Esophagus muscularis mucosa (tissue), 4 donors: Measurements from ENCODE around the gene GET4.

Source experiments
- CTCF ChIP-seq, 3 experiments: fragments of 200-600 bp in 2 of 3; fragments of 450-650 bp in 1 of 3; sonication (generic) in 2 of 3; IDR thresholded peaks; one replicate each; pipeline ENCODE4 v1.5.1; 2017 to 2019; ENCODE audit warnings: antibody characterized with exemption in 3 of 3, mild to moderate bottlenecking in 2 of 3, moderate library complexity in 1 of 3
- EP300 ChIP-seq: sonication (generic); formaldehyde crosslinking; IDR thresholded peaks from one replicate; pipeline ENCODE4 v1.6.1; 2017; ENCODE audit warnings: antibody characterized with exemption
- POLR2A ChIP-seq: fragments of 450-650 bp; IDR thresholded peaks from one replicate; pipeline ENCODE4 v1.6.1; 2017; ENCODE audit warnings: antibody characterized with exemption, moderate library complexity, mild to moderate bottlenecking, low read depth

DNA sequence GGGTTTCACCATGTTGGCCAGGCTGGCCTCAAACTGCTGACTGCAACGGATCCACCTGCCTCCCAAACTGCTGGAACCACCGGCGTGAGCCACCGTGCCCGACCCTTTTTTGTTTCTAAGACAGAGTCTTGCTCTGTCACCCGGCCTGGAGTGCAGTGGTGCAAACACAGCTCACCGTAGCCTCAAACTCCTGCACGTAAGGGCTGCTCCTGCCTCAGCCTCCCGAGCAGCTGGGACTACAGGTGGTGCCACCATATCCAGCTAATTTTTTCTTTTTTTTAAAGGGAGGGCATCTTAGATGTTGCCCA, 41.7 kb downstream of the GET4 start:
- no peak for TF ChIP-seq CTCF (IDR thresholded peaks at IDR 0.05)
- TF ChIP-seq EP300: no peak
- TF ChIP-seq POLR2A: no peak
